ENCODE measurements around the gene LRRC40.

The LRRC40 gene

DNA sequence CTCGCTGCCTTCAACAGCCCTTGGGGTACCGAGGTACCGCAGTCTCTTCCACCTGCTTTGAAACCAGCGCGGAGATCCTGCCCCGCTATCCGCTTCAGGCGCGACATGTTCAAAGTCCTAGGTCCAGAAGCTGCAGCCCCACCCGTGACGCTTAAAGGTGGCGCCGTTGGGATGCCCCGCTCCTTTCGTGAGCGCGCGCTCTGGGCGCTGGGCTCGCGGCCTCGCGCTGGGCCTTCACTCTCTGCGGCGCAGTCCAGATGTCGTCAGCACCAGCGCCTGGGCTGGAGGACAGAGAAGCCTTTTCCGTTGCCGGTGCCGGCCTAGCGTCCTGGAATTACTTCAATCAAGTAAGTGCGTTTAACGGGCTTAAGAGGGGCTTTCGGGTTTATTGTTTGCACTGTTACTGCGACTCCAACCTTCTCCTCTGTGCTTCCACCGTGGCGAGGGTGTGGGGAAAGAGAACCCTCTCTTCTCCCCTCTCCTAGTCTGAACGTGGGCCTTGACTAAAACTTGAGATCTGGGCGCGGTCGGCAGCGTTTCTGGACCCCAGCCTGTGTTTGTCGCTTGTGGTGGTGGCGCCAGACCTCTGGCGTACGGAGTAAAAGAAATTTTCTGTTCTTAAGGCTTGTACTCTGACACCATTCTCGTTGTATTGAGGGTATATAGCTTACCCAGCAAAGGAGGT, at the start of gene LRRC40:
TSS of gene LRRC40 (minus strand) at position 146 of the 685 bp plus-strand sequence. CDS start at position 107, 39 bp downstream.
- TF ChIP-seq, protein P1, sequence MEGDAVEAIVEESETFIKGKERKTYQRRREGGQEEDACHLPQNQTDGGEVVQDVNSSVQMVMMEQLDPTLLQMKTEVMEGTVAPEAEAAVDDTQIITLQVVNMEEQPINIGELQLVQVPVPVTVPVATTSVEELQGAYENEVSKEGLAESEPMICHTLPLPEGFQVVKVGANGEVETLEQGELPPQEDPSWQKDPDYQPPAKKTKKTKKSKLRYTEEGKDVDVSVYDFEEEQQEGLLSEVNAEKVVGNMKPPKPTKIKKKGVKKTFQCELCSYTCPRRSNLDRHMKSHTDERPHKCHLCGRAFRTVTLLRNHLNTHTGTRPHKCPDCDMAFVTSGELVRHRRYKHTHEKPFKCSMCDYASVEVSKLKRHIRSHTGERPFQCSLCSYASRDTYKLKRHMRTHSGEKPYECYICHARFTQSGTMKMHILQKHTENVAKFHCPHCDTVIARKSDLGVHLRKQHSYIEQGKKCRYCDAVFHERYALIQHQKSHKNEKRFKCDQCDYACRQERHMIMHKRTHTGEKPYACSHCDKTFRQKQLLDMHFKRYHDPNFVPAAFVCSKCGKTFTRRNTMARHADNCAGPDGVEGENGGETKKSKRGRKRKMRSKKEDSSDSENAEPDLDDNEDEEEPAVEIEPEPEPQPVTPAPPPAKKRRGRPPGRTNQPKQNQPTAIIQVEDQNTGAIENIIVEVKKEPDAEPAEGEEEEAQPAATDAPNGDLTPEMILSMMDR (IDR thresholded peaks at IDR 0.05; ENCODE audit: control insufficient read depth, insufficient read depth, low read depth, low read length, missing control alignments), result no peak
- H3K4me3 ChIP-seq (ENCODE audit: control insufficient read depth, low read depth, low read length), result peak within 1 kb of the TSS; percentile 55
- peak; percentile 65 for DNase-seq (ENCODE audit: low read depth)

DNA sequence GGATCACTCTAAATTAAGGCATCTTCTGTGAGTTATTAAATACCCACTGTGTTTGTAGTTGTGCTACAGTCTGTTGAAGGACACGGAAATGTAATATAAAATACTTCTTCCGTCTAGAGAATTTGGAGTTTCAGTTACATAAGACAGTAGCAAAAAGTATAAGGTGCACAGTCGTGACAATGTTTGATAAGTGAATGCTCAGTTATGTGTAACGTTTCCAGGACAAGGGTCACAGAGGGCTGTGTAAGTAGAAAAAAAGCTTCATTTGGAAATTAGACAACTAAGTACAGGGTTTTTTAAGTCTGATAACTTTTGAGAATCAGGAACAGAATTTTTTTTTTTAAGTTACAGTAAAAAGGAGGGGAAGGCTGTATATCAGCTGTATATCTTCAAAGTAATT, 43.4 kb upstream of the LRRC40 start:
- DNase-seq (ENCODE audit: low read depth), result no peak
- TF ChIP-seq, protein P1 (IDR thresholded peaks at IDR 0.05; ENCODE audit: control insufficient read depth, insufficient read depth, low read depth, low read length, missing control alignments), result no peak
- no peak overlapping the region for H3K4me3 ChIP-seq (ENCODE audit: control insufficient read depth, low read depth, low read length)

DNA sequence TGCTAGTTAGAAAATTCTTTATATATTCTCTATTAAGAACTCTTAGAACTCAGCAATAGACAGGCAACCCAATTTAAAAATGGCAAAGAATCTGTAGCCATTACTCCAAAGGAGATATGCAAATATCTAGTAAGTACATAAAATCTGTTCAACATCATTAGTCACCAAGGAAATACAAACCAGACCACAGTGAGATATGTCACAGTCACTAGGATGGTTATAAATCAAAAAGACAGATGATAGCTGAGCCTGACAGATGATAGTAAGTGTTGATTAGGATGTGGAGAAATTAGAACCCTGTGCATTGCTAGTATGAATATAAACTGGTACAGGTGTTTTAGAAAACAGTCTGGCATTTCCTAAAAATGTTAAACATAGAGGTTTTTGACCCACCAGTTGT, 42.4 kb upstream of the LRRC40 start:
- no peak for DNase-seq (ENCODE audit: low read depth)
- no peak overlapping the region for H3K4me3 ChIP-seq (ENCODE audit: control insufficient read depth, low read depth, low read length)
- TF ChIP-seq, protein P1 (IDR thresholded peaks at IDR 0.05; ENCODE audit: control insufficient read depth, insufficient read depth, low read depth, low read length, missing control alignments), result no peak

DNA sequence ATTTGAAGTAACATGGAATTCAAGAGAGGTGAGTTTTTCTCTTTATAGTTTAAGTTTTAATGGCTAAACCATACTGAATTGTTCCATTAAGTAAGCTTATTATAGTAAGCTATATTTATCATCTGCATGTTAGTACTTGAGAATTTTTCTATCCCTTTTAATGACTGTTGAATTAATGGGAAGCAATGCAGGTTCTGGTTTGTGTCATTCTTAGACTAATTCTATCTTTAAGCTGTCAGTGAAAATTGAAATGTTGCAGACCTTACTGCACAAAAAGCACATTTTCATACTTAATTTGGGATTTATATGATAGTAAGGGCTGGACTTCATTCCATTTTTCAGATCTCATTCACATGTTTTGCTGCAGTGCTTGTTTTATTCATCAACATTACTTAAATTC, 41.7 kb upstream of the LRRC40 start:
- no peak for DNase-seq (ENCODE audit: low read depth)
- no peak overlapping the region for H3K4me3 ChIP-seq (ENCODE audit: control insufficient read depth, low read depth, low read length)
- TF ChIP-seq, protein P1 (IDR thresholded peaks at IDR 0.05; ENCODE audit: control insufficient read depth, insufficient read depth, low read depth, low read length, missing control alignments), result no peak

DNA sequence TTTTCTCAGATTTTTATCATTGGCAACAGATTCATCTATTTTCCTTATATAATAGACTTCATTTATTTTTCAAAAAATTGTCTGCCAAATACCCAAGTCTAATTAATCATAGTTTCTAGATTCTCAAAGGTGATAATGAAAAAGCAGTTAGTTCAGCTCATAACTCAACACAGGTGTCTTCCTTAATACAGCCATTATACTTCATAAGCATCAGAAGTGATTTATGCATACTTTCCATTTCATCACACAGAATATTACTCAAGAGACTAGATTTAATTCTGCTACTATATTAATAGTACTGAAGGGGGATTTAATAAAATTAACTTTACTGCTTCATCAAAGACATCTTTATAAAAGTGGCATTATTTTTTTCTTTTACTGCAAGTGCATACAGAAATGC, 34.6 kb upstream of the LRRC40 start:
- no peak overlapping the region for H3K4me3 ChIP-seq (ENCODE audit: control insufficient read depth, low read depth, low read length)
- no peak for DNase-seq (ENCODE audit: low read depth)
- TF ChIP-seq, protein P1 (IDR thresholded peaks at IDR 0.05; ENCODE audit: control insufficient read depth, insufficient read depth, low read depth, low read length, missing control alignments), result no peak

DNA sequence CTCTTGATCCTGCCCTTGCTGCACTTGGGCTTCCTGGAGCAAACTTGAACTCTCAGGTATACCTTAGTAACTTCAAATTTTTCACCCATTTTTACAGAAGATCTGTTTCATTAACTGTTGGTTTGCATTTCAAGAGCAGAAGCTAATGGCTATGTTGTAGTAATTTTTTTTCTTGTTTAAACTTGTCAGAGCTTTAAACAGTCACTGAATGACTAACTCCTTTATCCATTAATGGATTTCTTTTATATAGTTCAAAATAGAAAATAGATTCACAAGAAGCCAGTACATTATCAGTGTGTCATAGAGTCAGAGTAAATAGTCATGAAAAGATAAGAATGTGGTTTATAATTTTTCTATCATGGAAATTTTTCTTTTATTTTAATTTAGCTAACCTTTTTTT, 29.4 kb upstream of the LRRC40 start:
- no peak for DNase-seq (ENCODE audit: low read depth)

More for the DNA sequence above, 29.4 kb upstream of the LRRC40 start:
- TF ChIP-seq, protein P1 (IDR thresholded peaks at IDR 0.05; ENCODE audit: control insufficient read depth, insufficient read depth, low read depth, low read length, missing control alignments), result no peak
- no peak overlapping the region for H3K4me3 ChIP-seq (ENCODE audit: control insufficient read depth, low read depth, low read length)

All from AG09309 (cell line).